Hematopoietic multipotent progenitor cell treated with erythropoietin and hydrocortisone succinate and interleukin-3 and kit ligand, for 15 days (in vitro differentiated cells): Measurements from ENCODE around the gene CFHR5.
"Not testable (repeated sequence)": the region's sequence is repeated elsewhere in the genome, so short reads cannot be mapped to it uniquely, and the experiment has no call there.

ENCODE experiments used
- DNase-seq: peaks from one replicate; pipeline ENCODE4 v3.0.0-alpha.2; 2015; ENCODE audit warnings: low spot score

The CFHR5 gene

DNA sequence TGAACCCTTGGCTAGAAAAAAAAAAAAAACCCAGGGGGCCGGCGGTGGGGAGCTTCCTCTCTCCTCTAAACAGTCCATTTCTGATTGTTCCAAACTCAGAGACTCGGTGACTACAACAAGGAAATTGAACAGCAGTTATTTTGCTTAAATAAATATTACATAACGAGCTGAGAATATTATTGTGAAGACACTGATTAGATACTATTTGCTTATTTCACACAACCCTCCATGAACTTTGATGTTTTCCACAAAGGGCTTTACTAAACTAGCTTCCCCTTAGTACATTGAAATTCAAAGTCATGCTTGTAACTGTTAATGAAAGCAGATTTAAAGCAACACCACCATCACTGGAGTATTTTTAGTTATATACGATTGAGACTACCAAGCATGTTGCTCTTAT is at the start of gene CFHR5:
TSS of gene CFHR5 (plus strand) at position 279 of the 400 bp plus-strand sequence. CDS start at position 388, 109 bp downstream.
- no peak for DNase-seq

GRCh38 chr1:196932853-196933252 is 44.5 kb upstream of the CFHR5 start:
- not testable (repeated sequence) for DNase-seq

- DNase-seq = no peak
Measured at GRCh38 chr1:196933531-196934189, 43.7 kb upstream of the CFHR5 start.

DNA sequence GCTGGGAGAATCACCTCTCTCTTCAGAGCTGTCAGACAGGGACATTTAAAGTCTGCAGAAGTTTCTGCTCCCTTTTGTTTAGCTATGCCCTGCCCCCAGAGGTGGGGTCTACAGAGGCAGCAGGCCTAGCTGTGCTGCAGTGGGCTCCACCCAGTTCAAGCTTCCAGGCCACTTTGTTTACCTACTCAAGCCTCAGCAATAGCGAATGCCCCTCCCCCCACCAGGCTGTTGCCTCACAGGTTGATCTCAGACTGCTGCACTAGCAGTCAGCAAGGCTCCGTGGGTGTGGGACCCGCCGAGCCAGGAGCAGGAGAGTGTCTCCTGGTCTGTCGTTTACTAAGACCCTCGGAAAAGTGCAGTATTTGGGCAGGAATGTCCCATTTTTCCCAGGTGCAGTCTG is 35.9 kb upstream of the CFHR5 start:
- not testable (repeated sequence) for DNase-seq

- not testable (repeated sequence) for DNase-seq
Measured at GRCh38 chr1:196943568-196943967, 33.8 kb upstream of the CFHR5 start, which contains the start of gene CFHR2. TSS of gene CFHR2 (plus strand) at chr1:196943738. CDS start at chr1:196943881, 143 bp downstream.

GRCh38 chr1:196951711-196952394 is 25.5 kb upstream of the CFHR5 start:
- no peak for DNase-seq

DNA sequence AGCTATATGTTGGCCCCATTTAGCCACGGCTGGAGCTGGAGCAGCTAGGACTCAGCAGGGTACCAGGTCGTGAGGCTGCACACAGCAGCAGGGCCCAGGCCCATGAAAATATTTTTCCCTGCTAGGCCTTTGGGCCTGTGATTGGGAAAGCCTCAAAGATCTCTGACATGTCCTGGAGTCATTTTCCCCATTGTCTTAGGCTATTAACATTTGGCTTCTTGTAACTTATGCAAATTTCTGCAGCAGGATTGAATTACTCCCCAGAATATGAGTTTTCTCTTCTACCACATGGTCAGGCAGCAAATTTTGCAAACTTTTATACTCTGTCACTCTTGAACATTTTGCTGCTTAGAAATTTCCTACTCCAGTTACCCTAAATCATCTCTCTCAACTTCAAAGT is 22.6 kb upstream of the CFHR5 start:
- DNase-seq = no peak

DNA sequence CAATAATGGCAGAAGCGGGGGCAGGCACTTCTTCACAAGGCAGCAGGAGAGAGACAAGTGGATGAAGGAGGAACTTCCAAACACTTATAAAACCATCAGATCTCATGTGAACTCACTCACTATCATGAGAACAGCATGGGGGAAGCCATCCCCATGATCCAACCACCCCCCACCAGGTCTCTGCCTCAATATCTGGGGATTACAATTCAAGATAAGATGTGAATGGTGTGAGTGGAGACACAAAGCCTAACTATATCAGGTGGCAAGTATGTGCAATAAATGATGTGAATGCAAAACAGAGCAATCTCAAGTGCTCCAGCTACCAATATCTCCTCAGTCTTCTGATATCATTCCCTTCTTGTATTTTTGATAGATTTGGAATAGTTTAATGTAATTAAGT is 21.4 kb upstream of the CFHR5 start:
- DNase-seq = no peak

- DNase-seq = no peak
Measured at GRCh38 chr1:196960854-196961253, 16.5 kb upstream of the CFHR5 start.

DNA sequence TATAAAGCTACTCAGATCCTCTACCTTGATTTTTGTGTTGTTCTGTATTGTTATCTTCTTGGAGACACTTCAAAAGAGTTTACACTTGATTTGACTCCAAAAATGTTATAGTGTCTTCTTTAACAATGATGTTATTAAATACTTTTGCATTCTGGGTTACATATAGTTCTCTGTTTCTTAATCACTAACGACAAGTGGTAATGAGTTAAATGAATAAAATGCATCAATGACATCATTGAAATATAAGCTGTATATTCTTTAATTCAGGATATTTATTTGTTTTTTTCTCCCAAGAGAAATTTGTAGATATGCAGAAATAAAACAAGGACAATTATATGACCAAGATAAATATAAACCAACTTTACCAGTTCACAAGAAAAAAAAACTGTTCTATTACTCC is 7.2 kb upstream of the CFHR5 start:
- DNase-seq = no peak

DNA sequence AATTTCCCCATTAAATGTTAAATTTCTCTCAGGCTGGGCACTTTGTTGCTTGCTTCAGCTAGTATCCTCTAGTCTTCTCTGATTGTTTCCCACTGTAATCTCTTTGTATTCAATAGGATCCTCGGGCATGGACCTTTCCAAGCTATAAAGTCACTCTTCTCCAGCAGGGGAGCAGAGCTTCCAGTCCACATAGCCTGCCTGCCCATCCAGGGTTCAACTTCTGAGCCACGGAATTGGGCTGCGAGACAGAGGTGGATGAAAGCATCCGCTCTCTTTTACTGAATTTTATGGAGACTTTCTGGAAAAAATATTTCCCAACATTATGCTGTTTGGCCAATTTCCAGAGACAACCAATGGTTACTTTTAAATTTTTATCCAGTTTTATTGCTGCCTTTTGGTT is 1.1 kb upstream of the CFHR5 start:
- no peak for DNase-seq

DNA sequence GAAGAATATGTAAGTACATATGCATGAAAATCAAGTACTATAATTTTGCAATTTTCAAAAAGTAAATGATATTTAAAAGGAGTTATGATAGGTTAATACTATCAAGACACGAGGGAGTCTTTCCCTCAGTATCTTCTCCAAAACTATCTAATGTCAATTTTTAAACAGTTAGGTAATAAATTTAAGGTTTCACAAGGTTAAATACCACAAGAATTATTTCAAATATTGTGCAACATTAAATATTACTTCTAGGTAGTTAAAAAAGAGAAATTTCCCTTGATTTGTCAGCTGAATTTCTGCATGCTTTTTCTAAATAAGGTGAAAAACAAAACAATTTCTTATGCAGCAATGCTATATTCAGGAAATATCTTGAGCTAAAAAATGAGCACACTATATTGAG is 3.5 kb downstream of the CFHR5 start:
- DNase-seq = no peak

- DNase-seq = not testable (repeated sequence)
Measured at GRCh38 chr1:196982247-196982646, 4.9 kb downstream of the CFHR5 start.

DNA sequence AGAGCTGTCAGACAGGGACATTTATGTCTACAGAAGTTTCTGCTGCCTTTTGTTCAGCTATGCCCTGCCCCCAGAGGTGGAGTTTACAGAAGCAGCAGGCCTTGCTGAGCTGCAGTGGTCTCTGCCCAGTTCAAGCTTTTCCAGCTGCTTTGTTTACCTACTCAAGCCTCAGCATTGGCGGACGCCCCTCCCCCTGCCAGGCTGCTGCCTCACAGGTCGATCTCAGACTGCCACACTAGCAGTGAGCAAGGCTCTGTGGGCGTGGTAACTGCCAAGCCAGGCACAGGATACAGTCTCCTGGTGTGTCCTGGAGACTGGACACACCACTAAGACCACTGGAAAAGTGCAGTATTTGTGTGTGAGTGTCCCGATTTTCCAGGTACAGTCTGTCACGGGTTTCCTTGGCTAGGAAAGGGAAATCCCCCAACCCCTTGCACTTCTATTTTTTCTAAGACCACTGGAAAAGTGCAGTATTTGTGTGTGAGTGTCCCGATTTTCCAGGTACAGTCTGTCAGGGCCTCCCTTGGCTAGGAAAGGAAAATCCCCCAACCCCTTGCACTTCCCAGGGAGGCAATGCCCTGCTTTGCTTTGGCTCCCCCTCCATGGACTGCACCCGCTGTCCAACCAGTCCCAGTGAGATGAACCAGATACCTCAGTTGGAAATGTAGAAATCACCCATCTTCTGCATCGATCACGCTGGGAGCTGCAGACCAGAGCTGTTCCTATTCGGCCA is 14.7 kb downstream of the CFHR5 start:
- DNase-seq = not testable (repeated sequence)

DNA sequence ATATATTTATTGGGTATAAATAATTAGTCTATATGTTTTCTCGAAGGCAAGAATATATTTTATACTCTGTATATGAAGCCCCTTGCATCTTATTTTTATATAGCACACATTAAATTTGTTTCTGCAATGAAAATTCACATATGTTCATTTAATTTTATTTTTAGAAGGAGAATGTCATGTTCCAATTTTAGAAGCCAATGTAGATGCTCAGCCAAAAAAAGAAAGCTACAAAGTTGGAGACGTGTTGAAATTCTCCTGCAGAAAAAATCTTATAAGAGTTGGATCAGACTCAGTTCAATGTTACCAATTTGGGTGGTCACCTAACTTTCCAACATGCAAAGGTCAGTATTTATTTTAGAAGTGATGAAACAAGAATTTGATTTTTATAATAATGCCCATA is 16.6 kb downstream of the CFHR5 start:
- DNase-seq = no peak

- DNase-seq = no peak
Measured at GRCh38 chr1:196997423-196997822, 20.1 kb downstream of the CFHR5 start.

GRCh38 chr1:197001828-197002227 is 24.5 kb downstream of the CFHR5 start:
- no peak for DNase-seq

DNA sequence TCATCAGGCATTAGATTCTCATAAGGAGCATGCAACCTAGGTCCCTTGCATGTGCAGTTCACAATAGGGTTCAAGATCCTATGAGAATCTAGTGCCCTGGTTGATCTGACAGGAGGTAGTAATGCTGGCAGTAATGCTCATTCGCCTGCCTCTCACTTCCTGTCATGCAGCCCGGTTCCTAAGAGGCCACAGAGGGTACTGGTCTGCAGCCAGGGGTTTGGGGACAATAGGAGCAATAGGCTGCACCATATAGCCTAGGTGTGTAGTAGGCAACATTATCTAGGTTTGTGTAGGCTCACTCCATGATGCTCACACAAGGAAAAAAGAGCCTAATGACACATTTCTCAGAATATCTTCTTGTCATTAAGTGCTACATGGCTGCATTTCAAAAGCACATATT is 25.8 kb downstream of the CFHR5 start:
- DNase-seq = no peak

- no peak for DNase-seq
Measured at GRCh38 chr1:197008861-197009260, 31.5 kb downstream of the CFHR5 start.

DNA sequence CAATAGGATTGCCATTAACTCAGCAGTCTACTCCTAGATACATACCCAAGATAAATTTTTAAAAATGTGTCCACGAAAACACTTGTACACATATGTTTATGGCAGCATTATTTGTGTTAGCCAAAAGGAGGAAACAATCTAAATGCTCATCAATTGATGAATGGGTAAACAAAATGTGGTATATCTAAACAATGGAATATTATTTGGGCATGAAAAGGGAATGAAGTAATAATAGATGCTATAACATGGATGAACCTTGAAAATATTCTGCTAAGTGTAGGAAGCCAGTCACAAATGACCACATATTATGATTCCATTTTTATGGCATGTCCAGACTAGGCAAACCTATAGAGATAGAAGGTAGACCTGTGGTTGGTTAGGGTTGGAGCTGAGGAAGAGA is 34.3 kb downstream of the CFHR5 start:
- no peak for DNase-seq

GRCh38 chr1:197013234-197013633 is 35.9 kb downstream of the CFHR5 start:
- no peak for DNase-seq

- no peak for DNase-seq
Measured at GRCh38 chr1:197016751-197017150, 39.4 kb downstream of the CFHR5 start.

- DNase-seq = no peak
Measured at GRCh38 chr1:197017558-197018146, 40.3 kb downstream of the CFHR5 start.
